Measurements from ENCODE around the gene TPM1.
"Not testable (repeated sequence)": the region's sequence is repeated elsewhere in the genome, so short reads cannot be mapped to it uniquely, and the experiment has no call there.

TPM1 gene

GRCh38 chr15:63094495-63094931 is 52.0 kb downstream of the TPM1 start:
- no peak for TF ChIP-seq CTCF (IDR thresholded peaks at IDR 0.05; ENCODE audit: low read depth, low read length, missing control alignments)
- H3K4me3 ChIP-seq (ENCODE audit: low read depth, low read length): no peak overlapping the region
- in situ Hi-C loops (cut with HindIII; ENCODE audit: low sequenced_read_pairs): no loop called here
- DNase-seq (ENCODE audit: low read depth): no peak

GRCh38 chr15:63096178-63096577 is 53.6 kb downstream of the TPM1 start:
- TF ChIP-seq CTCF (IDR thresholded peaks at IDR 0.05; ENCODE audit: low read depth, low read length, missing control alignments): no peak
- DNase-seq (ENCODE audit: low read depth): no peak
- in situ Hi-C loops (cut with HindIII; ENCODE audit: low sequenced_read_pairs): no loop called here
- H3K4me3 ChIP-seq (ENCODE audit: low read depth, low read length): no peak overlapping the region

- in situ Hi-C loops (cut with HindIII; ENCODE audit: low sequenced_read_pairs): not testable (repeated sequence)
Observed at GRCh38 chr15:63098901-63099300, 56.4 kb downstream of the TPM1 start.

GRCh38 chr15:63099581-63099980 is 57.0 kb downstream of the TPM1 start:
- DNase-seq (ENCODE audit: low read depth); in situ Hi-C loops (cut with HindIII; ENCODE audit: low sequenced_read_pairs); H3K4me3 ChIP-seq (ENCODE audit: low read depth, low read length): not testable (repeated sequence)

More at GRCh38 chr15:63098901-63099300, 56.4 kb downstream of the TPM1 start:
- DNase-seq (ENCODE audit: low read depth); H3K4me3 ChIP-seq (ENCODE audit: low read depth, low read length): not testable (repeated sequence)

- in situ Hi-C loops (cut with HindIII; ENCODE audit: low sequenced_read_pairs): no loop called here
Observed at GRCh38 chr15:63103416-63103815, 60.9 kb downstream of the TPM1 start.

GRCh38 chr15:63104727-63105126 is 62.2 kb downstream of the TPM1 start:
- no peak overlapping the region for H3K4me3 ChIP-seq (ENCODE audit: low read depth, low read length)
- TF ChIP-seq CTCF (IDR thresholded peaks at IDR 0.05; ENCODE audit: low read depth, low read length, missing control alignments): no peak
- in situ Hi-C loops (cut with HindIII; ENCODE audit: low sequenced_read_pairs): no loop called here
- peak; percentile 63 for DNase-seq (ENCODE audit: low read depth)

More at GRCh38 chr15:63103416-63103815, 60.9 kb downstream of the TPM1 start:
- DNase-seq (ENCODE audit: low read depth): no peak
- no peak overlapping the region for H3K4me3 ChIP-seq (ENCODE audit: low read depth, low read length)
- no peak for TF ChIP-seq CTCF (IDR thresholded peaks at IDR 0.05; ENCODE audit: low read depth, low read length, missing control alignments)

GRCh38 chr15:63105354-63105753 is 62.8 kb downstream of the TPM1 start:
- in situ Hi-C loops (cut with HindIII; ENCODE audit: low sequenced_read_pairs); H3K4me3 ChIP-seq (ENCODE audit: low read depth, low read length); DNase-seq (ENCODE audit: low read depth): not testable (repeated sequence)

- no peak overlapping the region for H3K4me3 ChIP-seq (ENCODE audit: low read depth, low read length)
- in situ Hi-C loops (cut with HindIII; ENCODE audit: low sequenced_read_pairs): no loop called here
- TF ChIP-seq CTCF (IDR thresholded peaks at IDR 0.05; ENCODE audit: low read depth, low read length, missing control alignments): no peak
- peak; percentile 100 for DNase-seq (ENCODE audit: low read depth)
Observed at GRCh38 chr15:63107895-63108546, 65.5 kb downstream of the TPM1 start.

Data from astrocyte of the cerebellum (primary cell).